Measurements from ENCODE around the gene RGS12.

DNA sequence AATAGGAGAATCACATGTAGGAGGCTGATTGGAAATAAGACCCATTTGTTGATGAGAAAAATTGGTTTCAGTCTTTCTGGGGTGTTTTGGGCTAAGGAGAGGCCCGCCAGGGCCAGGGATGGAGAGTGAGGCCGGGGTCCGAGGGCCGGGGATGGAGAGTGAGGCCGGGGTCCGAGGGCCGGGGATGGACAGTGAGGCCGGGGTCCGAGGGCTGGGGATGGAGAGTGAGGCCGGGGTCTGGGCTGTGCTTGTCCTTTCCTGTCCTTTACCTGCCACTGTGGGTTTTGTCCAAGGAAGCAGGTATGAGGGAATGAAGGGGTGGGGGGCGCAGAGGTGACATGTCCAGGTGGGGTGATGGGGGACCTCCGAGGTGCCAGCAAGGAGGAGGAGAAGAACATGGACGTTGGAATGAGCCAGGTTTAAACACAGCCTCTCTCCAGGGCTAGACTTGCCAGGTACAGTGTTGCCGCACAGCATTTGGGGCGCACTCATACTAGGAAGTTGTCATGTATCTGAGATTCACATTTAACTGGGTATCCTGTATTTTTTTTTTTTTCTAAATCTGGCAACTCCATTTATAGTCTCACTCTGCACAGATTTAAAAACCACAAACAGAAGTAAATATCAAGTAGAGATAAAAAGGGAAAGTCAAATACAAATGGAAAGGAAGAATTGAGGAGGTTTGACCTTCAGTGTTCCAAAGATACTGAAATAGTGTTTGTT is 8.8 kb downstream of the RGS12 start:
- TF ChIP-seq, protein P1, sequence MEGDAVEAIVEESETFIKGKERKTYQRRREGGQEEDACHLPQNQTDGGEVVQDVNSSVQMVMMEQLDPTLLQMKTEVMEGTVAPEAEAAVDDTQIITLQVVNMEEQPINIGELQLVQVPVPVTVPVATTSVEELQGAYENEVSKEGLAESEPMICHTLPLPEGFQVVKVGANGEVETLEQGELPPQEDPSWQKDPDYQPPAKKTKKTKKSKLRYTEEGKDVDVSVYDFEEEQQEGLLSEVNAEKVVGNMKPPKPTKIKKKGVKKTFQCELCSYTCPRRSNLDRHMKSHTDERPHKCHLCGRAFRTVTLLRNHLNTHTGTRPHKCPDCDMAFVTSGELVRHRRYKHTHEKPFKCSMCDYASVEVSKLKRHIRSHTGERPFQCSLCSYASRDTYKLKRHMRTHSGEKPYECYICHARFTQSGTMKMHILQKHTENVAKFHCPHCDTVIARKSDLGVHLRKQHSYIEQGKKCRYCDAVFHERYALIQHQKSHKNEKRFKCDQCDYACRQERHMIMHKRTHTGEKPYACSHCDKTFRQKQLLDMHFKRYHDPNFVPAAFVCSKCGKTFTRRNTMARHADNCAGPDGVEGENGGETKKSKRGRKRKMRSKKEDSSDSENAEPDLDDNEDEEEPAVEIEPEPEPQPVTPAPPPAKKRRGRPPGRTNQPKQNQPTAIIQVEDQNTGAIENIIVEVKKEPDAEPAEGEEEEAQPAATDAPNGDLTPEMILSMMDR (IDR thresholded peaks at IDR 0.05), result no peak
- TF ChIP-seq ZFX (IDR thresholded peaks at IDR 0.05; ENCODE audit: borderline replicate concordance), result no peak
